NCI-H1092 treated with DMSO at 0.1 percent for 48 hours (cell line): ENCODE data around the gene SLN.

Source experiments
- DNase-seq: peaks from one replicate; lab custom pipeline; 2025; lab: John Stamatoyannopoulos, UW

The SLN gene

DNA sequence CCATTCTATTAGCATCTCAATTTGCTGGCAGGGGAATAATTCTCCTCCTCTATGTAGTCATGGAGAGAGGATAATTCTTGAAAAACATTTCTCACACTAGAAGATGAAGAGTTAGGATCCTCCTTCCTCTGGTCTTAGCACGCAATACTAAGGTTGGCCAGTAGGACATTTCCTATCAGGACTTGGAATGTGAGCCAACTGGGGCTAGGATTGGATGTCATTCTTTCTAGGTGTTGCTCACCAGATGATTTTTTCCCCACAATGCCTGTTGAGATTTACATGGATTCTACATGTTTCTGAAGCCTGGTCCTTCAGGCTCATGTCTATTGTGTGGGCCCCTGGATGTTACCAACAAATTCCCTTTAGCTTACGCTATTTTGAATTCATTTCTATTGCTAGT is 28.0 kb downstream of the SLN start:
- DNase-seq: no peak

DNA sequence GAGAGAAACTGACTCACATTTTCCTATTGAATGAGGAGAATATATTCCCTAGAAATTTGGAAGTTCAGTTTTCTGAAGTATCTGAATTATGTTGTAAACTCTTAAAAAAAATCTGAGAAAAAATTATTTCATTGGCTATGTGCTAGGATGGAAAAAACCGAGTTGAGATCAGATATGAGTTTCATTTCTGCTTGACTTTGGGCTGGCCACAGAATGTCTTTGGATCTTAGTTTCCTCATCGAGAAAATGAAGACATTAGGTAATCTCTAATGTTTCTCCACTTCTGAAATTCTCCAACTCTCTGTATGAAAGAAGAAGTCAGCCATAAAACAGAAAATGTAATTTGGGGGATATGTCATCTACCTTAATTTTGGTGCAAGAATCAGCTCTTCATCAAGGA is 28.8 kb downstream of the SLN start:
- no peak for DNase-seq

DNA sequence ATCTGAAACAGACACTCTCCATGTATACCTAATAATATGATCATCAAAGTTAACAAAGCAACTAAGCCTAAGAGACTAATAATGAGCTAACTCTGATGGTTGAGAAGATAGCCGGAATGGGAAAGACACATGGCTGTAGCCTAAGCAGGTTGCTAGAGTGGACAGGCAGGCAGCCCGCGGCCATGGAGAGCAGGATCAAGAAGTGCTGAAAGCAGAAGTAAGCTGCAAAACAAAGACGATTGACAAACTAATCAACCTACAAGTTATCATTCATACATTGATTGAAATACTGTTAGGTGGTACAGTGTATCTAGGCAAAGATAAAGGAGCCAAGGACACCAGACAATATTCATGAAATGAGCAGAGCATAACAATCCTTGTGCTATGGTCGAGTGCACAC is 29.3 kb downstream of the SLN start:
- DNase-seq: no peak

DNA sequence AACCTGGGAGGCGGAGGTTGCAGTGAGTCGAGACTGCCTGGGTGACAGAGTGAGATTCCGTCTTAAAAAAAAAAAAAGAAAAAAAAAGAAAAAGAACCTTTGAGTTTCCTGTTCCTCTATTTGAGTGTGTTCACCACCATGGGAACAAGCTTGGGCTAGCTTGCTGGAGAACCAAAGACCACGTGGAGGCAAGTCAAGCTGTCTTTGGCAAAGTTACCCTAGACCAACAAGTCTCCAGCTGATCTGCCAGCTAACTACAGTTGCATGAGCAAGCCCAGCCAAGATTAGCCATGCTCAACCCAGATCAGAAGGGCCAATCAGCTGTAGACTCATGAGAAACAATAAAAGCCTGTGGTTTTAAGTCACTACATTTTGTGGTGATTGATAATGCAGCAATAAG is 29.7 kb downstream of the SLN start:
- no peak for DNase-seq

DNA sequence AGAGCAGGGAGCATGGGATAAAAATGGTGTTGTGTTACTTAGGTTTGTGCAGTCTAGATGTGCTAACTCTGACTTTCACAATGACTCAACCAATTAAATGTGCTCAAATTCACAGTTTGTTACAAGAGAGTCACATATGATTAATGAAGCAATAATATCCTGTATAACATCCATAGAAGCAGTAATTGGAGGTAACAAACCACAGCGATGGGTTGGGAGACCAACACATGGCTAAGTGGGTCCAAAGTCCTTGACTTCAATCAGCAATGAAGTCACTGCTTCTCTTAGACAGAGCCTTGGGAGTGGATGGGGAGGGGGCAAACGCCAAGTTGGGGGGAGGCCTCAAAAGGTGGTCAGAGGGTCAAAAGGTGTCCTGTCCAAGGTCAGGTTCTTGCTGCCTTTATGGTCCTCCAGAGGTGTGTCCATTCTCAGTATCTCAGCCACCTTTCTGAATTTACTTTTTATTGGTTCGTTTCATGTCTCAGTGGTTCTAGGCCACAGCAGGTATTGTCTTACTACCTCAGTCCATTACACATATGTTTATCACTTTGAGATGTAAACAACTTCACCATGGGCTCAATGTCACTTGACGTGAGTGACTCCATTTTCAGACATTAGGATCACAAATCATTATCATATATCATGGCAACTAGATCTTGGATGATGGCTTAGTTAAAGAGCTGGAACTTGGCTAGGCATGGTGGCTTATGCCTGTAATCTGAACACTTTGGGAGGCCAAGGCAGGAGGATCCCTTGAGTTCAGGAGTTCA is 32.4 kb downstream of the SLN start:
- no peak for DNase-seq

DNA sequence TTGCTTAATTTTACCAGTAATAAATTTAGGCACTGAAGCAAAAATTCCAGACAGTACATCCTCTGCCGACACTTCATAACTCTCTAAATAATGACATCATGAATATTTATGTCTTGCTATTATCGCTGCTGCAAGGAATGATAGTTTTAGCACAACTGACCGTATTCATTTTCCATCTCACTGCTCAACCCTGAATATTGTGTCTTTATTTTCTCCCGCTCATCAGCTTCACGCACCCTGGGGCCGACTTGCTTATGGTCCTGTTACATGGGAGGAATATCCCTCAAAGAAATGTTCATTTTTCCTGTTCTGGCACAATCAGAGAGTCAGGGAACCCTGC is 33.3 kb downstream of the SLN start:
- no peak for DNase-seq

DNA sequence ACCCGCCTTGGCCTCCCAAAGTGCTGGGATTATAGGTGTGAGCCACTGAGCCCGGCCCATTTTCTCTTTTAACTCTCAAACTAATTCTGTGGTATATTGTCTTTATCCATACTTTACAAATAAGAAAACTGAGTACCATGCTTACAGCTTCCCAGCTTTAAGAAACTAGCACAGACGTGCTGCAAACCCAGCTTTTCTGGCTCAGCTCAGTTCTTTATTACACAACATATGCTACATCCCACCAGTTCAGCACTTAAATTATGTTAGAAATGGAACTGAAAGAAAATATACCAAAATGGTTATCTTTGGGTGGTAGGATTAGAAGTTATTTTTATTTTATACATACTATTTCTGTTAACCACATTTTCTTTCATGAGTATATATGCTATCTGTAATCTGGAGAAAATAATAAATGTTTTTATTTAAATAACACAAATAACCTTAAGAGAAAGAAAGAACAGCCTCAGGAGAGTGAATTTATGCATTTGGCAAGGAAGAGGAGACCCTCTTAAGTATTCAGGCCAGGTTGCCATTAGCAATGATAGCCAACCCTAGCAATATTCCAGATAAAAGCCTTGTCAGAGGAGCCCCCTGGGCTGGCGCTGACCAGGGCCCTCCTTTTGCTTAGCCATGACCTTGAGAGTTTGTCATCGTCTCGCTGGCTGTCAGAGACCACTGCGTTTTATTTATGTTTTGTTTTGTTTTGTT is 33.8 kb downstream of the SLN start:
- no peak for DNase-seq

DNA sequence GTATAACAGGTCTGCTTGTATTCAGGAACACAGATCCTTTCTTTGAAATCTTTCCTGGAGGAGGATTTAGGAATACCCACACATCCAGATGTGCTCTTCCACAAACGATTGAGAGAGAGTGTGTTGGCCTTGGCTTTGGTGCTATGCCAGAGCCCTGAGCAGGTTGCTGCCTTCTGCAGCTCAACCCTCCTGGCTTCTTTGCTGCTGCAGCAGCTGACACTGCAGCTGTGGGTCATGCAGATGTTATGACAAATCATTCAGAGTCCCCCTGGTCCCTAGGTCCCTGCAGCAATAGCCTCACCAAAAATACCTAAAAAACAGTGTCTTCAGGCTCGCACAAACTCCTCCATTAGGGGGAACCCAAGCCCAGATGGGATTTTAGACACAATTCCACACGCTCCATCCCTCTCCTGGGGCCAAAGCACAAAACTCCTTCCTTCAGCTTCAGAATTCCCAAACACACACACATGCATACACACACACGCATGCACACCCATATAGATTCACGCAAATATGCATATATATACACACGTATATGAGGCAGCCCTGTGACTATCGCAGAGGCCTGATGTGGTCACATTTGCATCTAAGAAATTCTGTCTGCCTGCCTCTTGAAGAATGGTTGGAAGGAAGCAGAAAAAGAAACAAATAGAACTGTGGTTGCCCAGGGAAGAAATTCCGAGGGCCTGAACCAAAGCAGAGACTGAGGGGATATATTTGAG is 35.4 kb downstream of the SLN start:
- no peak for DNase-seq

DNA sequence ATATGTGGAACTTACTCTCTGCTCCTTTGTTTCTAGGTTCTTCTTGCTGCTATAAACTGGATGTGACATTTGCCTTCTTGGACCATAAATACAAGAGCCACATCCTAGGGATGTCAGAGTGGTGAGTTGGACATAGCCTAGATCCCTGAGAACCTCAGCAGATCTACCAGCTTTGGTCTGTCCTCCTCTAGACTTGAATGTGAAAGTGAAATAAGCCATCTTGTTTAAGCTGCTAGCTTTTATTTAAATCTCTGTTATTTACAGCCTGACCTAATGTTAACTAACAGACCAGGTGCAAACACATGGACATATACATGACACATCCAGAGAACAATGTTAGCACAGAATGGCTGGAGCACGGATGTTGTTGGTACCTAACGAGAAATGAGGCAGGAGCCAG is 36.0 kb downstream of the SLN start:
- no peak for DNase-seq

DNA sequence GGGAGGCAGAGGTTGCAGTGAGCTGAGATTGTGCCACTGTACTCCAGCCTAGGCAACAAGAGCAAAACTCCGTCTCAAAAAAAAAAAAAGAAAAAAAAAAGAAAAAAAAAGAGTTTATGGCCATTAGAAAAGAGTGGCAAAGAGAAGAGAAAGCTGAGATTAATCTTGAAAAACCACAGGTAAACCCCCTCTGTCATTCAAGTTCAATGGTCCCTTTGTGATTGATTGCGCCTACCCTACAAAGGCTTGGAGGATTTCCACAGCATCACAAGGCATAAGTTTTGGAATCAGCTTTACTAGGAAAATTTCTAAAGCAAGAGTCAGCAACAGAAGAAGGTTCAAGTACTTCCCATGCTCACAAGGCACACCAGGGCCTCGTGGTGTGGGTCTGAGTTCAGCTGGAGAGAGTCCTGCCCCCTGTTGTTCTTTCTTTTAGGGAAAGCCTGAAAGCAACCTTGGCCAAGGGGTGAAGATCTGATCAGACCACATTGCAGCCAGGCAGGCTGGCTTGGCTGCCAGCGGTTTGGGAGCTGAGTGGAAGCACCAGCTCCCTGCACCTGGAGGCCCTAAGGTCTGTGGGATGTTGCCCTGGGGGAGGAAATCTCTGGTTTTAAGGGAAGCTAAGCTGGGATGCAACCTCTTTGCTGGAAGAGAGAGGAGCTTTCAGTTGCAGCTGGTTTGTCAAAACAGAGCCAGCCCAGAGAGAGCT is 41.8 kb downstream of the SLN start:
- DNase-seq: no peak

DNA sequence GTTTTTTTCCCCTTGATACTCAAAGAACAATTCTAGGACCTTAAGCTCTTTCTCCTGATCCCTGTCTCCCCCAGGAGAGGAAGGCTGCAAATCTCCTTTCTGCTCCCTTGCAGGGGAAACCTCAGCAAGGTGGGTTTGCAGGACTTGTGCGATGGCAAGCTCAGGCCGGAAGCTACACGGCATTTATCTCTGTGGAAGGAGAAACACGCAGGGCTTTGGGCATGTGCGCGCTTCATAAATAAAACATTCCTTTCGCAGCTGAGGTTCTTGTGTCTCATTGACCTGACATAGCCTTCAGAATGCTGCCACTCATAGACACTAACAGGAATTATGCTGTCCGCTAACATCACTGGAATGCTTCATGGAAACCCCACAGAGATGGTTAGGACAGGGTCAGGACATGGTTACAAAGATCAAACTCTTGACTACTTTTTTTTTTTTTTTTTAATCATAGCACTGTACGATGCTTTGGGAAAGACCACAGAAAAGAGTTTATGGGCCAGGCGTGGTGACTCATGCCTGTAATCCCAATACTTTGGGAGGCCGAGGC is 42.6 kb downstream of the SLN start:
- no peak for DNase-seq

DNA sequence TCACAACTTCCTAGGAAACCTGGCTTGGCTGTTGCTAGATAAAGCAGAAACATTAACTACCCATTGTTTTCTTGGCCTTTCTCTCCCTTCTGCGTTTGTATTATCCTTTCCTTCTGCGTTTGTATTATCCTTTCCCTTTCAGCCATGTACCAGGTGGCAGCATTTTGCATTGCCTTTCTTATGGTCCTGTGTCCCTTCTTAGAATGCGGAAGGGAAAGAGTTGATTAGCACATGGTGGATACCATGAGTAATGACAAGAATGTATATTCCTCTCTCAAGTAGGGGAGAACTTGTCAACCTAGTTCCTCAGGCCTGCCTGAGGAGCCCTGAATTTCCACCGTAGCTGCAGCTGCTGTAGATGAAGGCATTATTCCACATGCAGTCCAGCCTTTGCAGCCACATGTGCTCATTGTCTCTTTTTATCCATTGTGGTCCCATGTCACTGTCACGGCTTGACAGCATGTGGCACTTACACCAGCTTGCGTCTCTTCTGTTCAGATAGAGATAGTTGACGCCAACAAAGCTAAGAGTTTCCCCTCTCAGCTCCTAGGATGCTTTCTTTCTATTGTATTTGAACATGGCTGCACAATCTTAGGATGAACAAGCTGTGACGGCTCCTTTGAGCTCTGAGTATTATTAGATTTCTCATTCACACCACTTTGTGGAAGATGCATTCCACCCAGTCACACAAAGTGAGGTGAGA is 44.8 kb downstream of the SLN start:
- DNase-seq: no peak

DNA sequence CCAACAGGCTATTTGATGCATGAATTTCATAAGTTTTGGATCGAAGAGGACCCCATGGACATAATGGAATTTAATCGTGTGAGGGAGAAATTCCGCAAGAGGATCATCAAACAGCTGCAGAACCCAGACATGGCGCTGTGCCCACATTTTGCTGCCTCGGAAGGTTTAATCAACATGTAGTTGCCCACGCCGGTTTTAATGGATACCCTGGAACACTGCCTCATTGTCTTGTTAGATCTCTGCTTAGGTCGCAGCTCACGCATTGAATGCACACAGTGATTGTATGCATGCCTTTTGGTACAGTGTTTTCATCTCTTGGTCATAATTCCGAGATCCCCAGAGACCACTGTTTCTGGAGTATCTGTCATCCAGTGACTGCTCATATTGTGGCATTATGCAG is 46.8 kb downstream of the SLN start:
- no peak for DNase-seq

DNA sequence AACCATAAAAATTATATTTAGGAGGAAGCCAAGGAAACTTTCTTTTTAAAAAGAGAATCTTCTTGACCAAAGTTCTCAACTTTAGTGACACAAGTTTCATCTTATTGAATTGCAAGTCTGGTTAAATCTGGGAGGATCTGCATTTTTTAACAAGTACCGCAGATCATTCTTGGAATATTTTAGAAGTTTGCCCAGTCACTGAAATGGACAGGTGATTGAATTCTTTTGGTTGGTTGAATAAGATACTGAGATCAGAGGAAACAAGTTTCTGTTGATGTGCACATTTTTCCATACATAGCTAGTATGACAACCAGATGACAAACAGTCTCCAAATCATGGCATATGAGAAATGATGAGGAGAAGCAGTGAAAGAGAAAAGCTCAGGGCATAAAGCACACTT is 50.2 kb downstream of the SLN start:
- DNase-seq: no peak

DNA sequence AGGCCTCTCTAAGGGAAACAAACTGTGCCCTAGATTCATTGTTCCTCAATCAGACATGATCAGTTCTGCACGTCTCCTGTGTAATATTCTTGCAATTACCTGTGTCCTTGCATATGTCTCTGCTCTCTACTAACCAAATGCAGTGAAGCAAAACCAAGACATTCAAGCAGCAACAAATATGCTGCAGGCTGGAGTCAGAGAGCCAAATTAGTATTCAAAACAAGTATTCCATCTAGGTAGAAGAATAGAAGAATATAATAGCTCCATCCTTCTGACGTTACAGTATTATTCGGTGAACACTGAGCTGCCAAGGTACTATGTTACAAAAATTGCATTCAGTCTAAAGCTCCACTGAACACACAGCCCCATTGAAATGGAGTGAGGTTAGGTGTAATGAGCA is 51.8 kb downstream of the SLN start:
- no peak for DNase-seq

DNA sequence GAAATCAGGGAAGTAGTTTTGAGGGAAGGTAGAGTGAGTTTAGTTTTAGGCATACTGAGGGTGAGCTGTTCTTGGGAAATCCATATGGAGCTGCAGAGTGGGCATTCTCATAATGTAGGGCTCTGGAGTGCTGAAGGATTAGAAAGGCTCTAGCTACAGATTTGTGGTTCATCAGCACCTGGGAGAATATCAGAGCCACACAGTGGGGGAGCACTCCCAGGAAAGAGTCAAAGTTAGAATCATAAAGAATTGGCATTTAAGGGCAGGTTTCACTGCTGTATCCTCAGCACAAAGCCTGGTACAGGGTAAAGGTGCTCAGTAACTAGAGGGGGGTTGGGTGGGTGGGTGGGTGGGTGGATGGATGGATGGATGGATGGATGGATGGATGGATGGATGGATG is 52.5 kb downstream of the SLN start:
- DNase-seq: no peak
